Mucosa of descending colon (tissue), 3 donors: ENCODE data around the gene ZSWIM8. TPM values are rescaled to one million over a fixed set of nuclear protein-coding genes. Genes with fewer than 3 reads are reported as not detected.

Experiments
- ATAC-seq: fragments of 200-7000 bp; cut with Tn5 transposase; one replicate; pipeline ENCODE4 v1.9.1; 2020; ENCODE audit warnings: mild to moderate bottlenecking, moderate library complexity
- DNase-seq, 3 donors: peaks; one replicate each; pipeline ENCODE4 v3.0.0-alpha.2; 2020
- H3K36me3 ChIP-seq: fragments of 200-600 bp; one replicate; pipeline ENCODE4 v1.8.0; 2021; ENCODE audit warnings: low read depth, mild to moderate bottlenecking
- H3K4me1 ChIP-seq: fragments of 200-600 bp; one replicate; pipeline ENCODE4 v1.8.0; 2021; ENCODE audit warnings: low read depth, mild to moderate bottlenecking
- H3K4me3 ChIP-seq: fragments of 200-600 bp; one replicate; pipeline ENCODE4 v1.8.0; 2021; ENCODE audit warnings: mild to moderate bottlenecking
- H3K9me3 ChIP-seq: fragments of 200-600 bp; one replicate; pipeline ENCODE4 v1.8.0; 2021; ENCODE audit warnings: mild to moderate bottlenecking
- CTCF ChIP-seq: fragments of 200-600 bp; IDR thresholded peaks from one replicate; pipeline ENCODE4 v1.8.0; 2022; ENCODE audit warnings: antibody characterized with exemption, mild to moderate bottlenecking
- intact Hi-C, 2 donors: fragments of 100-400 bp; cut with DNase I in 1 of 2; cut with micrococcal nuclease in 1 of 2; formaldehyde crosslinking; loops; one replicate each; pipeline versions ENCODE4 v1.11.0 to v1.11.1; 2022; cut with DNase I, micrococcal nuclease
- total RNA-seq, 3 donors: library from RNA; stranded (reverse); fragmentation: NEBNext Ultra II Directional in 2 of 3; extraction: Animal tissue kit (Norgen Biotek cat#: 25700) in 2 of 3; gene quantifications; one replicate each; pipeline versions ENCODE4 v1.2.1 to v1.2.4, GENCODE V29; 2021 to 2023
- donor health status: DM: no; HTN: no; CAD: no; lungs with moderate emphysema.
- donor health status: DM: no; HTN: no; CAD: no.
- donor health status: DM: no; HTN: yes; CAD: no.

ZSWIM8 gene
- total RNA-seq, 3 donors from 2014 or later = 72.5 to 119 (median 90.1) TPM

GRCh38 chr10:73847031-73847430 is 61.6 kb downstream of the ZSWIM8 start:
- H3K4me3 ChIP-seq = no peak overlapping the region
- H3K9me3 ChIP-seq = no peaks in the 10 kb centered on the region
- intact Hi-C loops = loop anchor here in 1 of 2 donors (5.0 kb wide), 1 partner anchor 35 kb away; no protein-coding TSS in a partner anchor
- peaks cover 10% of the 10 kb centered on the region for H3K36me3 ChIP-seq
- ATAC-seq (no peak), DNase-seq (no peak)
- TF ChIP-seq CTCF = no peak
- no peaks in the 10 kb centered on the region for H3K4me1 ChIP-seq

- H3K9me3 ChIP-seq = no peaks in the 10 kb centered on the region
- ATAC-seq = peak; percentile 97
- peaks cover 3% of the 10 kb centered on the region for H3K36me3 ChIP-seq
- intact Hi-C loops = loop anchor here (2.0 to 5.0 kb wide), 2 partner anchors 30 to 33 kb away; no protein-coding TSS in a partner anchor
- H3K4me1 ChIP-seq = no peaks in the 10 kb centered on the region
- peak; percentile 84 to 93 (median 91) for DNase-seq
- TF ChIP-seq CTCF = peak; percentile 98
- H3K4me3 ChIP-seq = no peak overlapping the region
Observed at GRCh38 chr10:73848821-73849489, 63.5 kb downstream of the ZSWIM8 start.

DNA sequence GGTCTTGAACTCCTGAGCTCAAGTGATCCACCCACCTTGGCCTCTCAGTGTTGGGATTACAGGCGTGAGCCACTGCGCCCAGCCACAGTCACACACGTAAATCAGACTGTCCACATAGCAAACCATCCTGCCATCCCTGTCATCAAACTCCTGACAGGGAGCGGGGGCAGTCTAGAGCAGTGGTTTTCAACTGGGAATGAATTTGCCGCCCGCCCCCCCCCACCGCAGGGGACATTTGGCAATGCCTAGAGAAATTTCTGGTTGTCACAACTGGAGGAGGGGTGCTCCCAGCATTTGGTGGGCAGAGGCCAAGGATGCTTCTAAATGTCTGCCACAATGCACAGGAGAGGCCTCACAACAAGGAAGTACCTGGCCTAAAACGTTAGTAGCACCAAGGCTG is 64.8 kb downstream of the ZSWIM8 start:
- no peak overlapping the region for H3K4me3 ChIP-seq
- intact Hi-C loops = no loop called here
- DNase-seq = no peak
- no peaks in the 10 kb centered on the region for H3K9me3 ChIP-seq
- ATAC-seq = no peak
- H3K36me3 ChIP-seq = peaks cover 3% of the 10 kb centered on the region
- TF ChIP-seq CTCF = no peak
- peaks cover 11% of the 10 kb centered on the region for H3K4me1 ChIP-seq

DNA sequence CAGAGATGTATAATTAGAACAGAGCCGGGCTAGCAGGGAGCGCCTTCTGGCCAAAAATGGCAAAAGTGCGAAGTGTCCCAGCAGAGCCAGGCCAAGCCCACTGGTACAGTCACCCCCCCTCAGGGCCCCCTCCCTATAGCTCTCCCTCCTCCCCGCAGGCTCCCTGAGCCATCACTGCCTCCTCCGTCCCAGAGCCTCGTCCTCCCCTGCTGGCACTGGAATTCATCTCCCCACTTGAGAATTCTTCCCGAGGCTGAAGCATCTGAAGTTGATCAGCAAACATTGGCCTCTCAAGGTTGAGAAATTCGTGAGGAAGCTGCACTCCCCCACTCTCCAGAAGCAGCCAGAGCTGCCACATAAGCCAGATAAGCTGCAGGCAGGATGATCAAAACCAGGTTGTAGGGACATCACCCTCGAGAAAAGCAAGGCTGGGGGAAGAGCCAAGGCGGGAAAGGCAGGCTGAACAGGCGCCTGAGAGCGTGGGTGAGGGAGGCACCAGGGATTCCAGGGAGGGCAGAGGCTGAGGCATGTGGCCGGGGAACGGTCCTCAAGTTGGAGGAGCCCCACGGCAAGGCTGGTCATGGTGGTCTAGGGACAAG is 65.6 kb downstream of the ZSWIM8 start:
- DNase-seq = no peak
- Histone ChIP-seq H3K36me3 (peaks cover 3% of the 10 kb centered on the region), H3K4me3 (no peak overlapping the region), H3K4me1 (peaks cover 19% of the 10 kb centered on the region), H3K9me3 (no peaks in the 10 kb centered on the region)
- TF ChIP-seq CTCF = no peak
- peak; percentile 6 for ATAC-seq
- intact Hi-C loops = no loop called here

Other genes with a start within 250 kb of the ZSWIM8 start
- 100 to 1,000 TPM in 2 of 3 donors, 10 to 100 TPM in 1; 97.0 to 149 (median 109) TPM for gene USP54, start 194.3 kb upstream of the ZSWIM8 start, total RNA-seq
- not detected for gene MYOZ1, start 144.1 kb upstream of the ZSWIM8 start, total RNA-seq
- under 1 TPM in 1 of 3 donors, not detected in 2; 0.05 TPM for gene SYNPO2L, start 129.6 kb upstream of the ZSWIM8 start, total RNA-seq
- 10 to 100 TPM in 1 of 3 donors, 1 to 10 TPM in 2; 6.4 to 12.8 (median 10.0) TPM for gene AGAP5, start 87.5 kb upstream of the ZSWIM8 start, total RNA-seq
- 10 to 100 TPM; 64.5 to 73.6 (median 71.2) TPM for gene SEC24C, start 41.2 kb upstream of the ZSWIM8 start, total RNA-seq
- 10 to 100 TPM; 19.8 to 26.2 (median 22.7) TPM for gene CHCHD1, start 3.6 kb upstream of the ZSWIM8 start, total RNA-seq
- gene NDST2, start 26.0 kb downstream of the ZSWIM8 start, total RNA-seq = 10 to 100 TPM; 26.7 to 39.0 (median 29.0) TPM
- gene CAMK2G, start 88.9 kb downstream of the ZSWIM8 start, total RNA-seq = 100 to 1,000 TPM in 1 of 3 donors, 10 to 100 TPM in 2; 53.5 to 141 (median 57.2) TPM
- 10 to 100 TPM in 1 of 3 donors, 1 to 10 TPM in 2; 4.6 to 10.3 (median 5.8) TPM for gene PLAU, start 125.5 kb downstream of the ZSWIM8 start, total RNA-seq
- 100 to 1,000 TPM; 114 to 292 (median 117) TPM for gene VCL, start 212.5 kb downstream of the ZSWIM8 start, total RNA-seq